ENCODE data around the gene FAM135A. TPM values are rescaled to one million over a fixed set of nuclear protein-coding genes. Genes with fewer than 3 reads are reported as not detected.

FAM135A gene
- total and polyA plus RNA-seq, 2 of the 13 experiments (the other 11 are each of a cell fraction or from before 2014, with no cell fraction given), result 26.9 to 31.5 TPM

- TF ChIP-seq ZNF292 (CRISPR knock-in tag; IDR thresholded peaks at IDR 0.05; ENCODE audit: borderline replicate concordance, low read depth), result 0 out of 2 replicates have a peak, but pooled peaks have one; percentile 51
- TF ChIP-seq YEATS2 (CRISPR knock-in tag; IDR thresholded peaks at IDR 0.05; ENCODE audit: borderline replicate concordance), result no peak
- TF ChIP-seq CC2D1A (CRISPR knock-in tag; IDR thresholded peaks at IDR 0.05), result peak; percentile 61; the same call in 1 of the 2 replicates
- peak; percentile 20; the same call in 1 of the 2 replicates for TF ChIP-seq DPF2 (CRISPR knock-in tag; IDR thresholded peaks at IDR 0.05; ENCODE audit: borderline replicate concordance, low read depth)
- no peak for TF ChIP-seq CEBPZ (IDR thresholded peaks at IDR 0.05; ENCODE audit: low read length)
- no peak for TF ChIP-seq CREM (IDR thresholded peaks at IDR 0.05)
- TF ChIP-seq CREM (CRISPR knock-in tag; IDR thresholded peaks at IDR 0.05), result no peak
- TF ChIP-seq ZSCAN22 (CRISPR knock-in tag; IDR thresholded peaks at IDR 0.05), result 0 out of 2 replicates have a peak, but pooled peaks have one; percentile 51
- TF ChIP-seq ZXDC (CRISPR knock-in tag; IDR thresholded peaks at IDR 0.05), result no peak
- 0 out of 2 replicates have a peak, but pooled peaks have one; percentile 2 for TF ChIP-seq ZSCAN9 (CRISPR knock-in tag; IDR thresholded peaks at IDR 0.05; ENCODE audit: borderline replicate concordance)
- TF ChIP-seq NR1H2 (CRISPR knock-in tag; IDR thresholded peaks at IDR 0.05; ENCODE audit: borderline replicate concordance, low read depth), result no peak
- peak; percentile 89 for TF ChIP-seq ZNF691 (CRISPR knock-in tag; IDR thresholded peaks at IDR 0.05; ENCODE audit: borderline replicate concordance, low read depth)
- peak; percentile 76; the same call in 1 of the 2 replicates for TF ChIP-seq WIZ (CRISPR knock-in tag; IDR thresholded peaks at IDR 0.05)
- no peak for TF ChIP-seq EZH2 (conservative IDR thresholded peaks at IDR 0.05; ENCODE audit: low read depth, low read length)
- TF ChIP-seq MXI1 (IDR thresholded peaks at IDR 0.05; ENCODE audit: borderline replicate concordance, low read depth, low read length), result 0 out of 3 replicates have a peak, but pooled peaks have one; percentile 20
- TF ChIP-seq ZNF276 (CRISPR knock-in tag; IDR thresholded peaks at IDR 0.05; ENCODE audit: low read depth), result peak; percentile 83; the same call in 1 of the 2 replicates
- TF ChIP-seq NCOA5 (CRISPR knock-in tag; IDR thresholded peaks at IDR 0.05), result no peak
- TF ChIP-seq ZNF615 (CRISPR knock-in tag; IDR thresholded peaks at IDR 0.05; ENCODE audit: borderline replicate concordance), result peak; percentile 75; the same call in 1 of the 2 replicates
- no peak for TF ChIP-seq ATF5 (CRISPR knock-in tag; IDR thresholded peaks at IDR 0.05; ENCODE audit: low read depth)
Measured at GRCh38 chr6:70566751-70567382, 153.6 kb downstream of the FAM135A start, which contains the start of gene SDHAF4 (continued).
